Stimulated activated CD8-positive, alpha-beta memory T cell treated with anti-CD3 and anti-CD28 coated beads, Interleukin-12 subunit alpha, Interleukin-12 subunit beta, amount 100 ng/mL, for 1 hour (primary cell): Measurements from ENCODE around the gene RAB28.

Experiments
- DNase-seq: peaks from one replicate; pipeline ENCODE4 v3.0.0-alpha.2; 2020; ENCODE audit warnings: low read depth

RAB28 gene

DNA sequence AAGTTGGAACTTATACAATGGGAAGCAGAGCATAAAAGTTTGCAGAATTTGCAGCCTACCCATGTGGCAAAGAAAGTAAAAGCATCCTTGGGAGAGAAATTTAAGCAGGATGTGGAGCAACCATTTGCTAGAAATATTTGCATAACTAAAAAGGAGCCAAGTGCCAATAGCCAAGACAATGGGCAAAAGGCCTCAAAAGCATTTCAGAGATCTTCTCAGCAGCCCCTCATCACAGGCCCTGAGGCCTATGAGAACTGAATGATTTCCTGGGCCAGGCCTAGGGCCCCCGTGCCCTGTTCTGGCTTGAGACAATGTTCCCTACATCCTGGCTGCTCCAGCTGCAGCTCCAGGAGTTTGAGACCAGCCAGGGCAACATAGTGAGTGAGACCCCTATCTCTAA is 25.3 kb upstream of the RAB28 start:
- no peak for DNase-seq

DNA sequence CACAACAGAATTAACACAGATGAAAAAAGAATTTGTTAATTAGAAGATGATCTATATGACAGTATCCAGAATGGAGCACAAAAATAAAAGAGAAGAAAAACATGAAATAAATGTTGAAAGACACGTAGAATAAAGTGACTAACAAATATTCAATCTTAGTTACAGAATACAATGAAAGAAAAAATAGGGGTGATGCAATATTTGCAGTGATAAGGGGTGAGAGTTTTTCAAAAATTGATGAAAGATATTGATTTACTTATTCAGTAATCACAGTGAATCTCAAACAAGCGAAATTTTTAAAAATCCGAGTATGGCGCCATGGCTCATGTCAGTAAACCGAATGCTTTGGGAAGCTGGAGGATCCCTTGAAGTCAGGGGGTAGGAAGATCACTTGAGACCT is 20.2 kb upstream of the RAB28 start:
- DNase-seq: no peak

DNA sequence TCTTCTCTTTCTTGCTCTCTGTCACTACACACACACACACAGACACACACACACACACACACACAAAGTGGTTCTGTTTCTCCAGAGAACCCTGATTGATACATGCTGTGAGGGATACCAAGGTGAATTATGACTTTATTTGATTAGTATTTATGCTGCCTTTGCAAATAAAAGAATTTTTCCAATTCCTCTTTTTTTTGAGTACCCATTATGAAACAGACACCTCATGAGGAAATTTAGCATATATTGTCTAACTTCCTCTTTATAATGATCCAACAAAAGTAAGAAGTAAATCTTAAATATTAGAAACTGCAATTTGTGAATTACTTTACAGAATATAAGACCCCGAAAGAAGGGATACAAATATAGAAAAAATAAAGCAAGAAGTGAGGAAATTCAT is 14.3 kb upstream of the RAB28 start:
- DNase-seq: no peak

DNA sequence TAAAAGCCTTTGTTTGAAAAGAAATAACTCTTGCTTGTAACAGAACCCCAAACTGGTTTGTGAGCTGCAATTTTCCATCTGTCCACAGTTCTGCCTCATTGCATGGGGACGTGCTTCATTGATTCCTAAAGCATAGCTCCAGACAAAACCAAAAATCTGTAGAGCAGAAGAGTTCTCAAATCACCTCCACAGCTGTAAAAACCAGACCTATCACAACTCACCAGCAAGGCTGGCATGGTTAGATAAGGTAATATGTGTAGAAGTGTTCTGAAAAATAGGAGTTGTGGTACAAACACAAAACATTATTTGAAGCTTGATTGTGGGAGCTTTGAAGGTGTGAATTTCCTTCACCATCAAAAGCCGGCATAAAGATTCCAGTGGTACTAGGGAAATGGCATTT is 12.5 kb upstream of the RAB28 start:
- DNase-seq: no peak

DNA sequence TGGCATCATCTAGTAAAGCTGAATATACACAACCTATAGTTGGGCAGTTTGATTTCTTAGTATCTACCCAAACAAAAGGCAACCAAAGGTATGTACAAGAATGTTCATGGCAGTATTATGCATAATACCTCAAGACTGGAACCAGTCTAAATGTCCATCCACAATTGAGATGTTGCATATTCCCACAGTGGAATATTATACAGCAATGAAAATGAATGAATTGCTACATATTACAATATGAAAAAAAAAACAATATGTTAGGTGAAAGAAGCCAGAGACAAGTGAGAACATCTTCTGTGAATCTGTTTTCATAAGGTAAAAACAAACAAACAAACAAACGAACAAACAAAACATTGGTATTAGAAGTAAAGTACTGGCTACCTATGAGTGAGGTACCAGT is 11.6 kb upstream of the RAB28 start:
- DNase-seq: no peak

DNA sequence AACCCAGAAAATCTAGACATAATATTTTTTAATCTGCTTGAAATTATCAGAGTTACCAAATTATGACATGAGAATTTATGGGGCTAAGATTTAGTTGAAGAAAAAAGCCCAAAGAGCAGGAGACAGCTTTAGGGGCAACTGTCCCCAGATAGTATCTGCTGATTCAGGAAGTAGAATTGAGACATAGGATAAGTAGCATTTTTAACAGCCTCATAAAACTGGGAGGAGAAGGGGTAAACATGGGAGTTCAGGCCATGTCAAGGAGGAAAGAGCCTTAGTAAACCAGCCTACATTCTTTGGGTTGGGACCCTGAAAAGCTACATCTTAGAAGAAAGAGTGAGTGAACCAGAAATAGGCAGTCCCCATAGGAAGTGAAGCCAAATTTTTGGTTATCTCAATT is 9.7 kb upstream of the RAB28 start:
- DNase-seq: no peak

DNA sequence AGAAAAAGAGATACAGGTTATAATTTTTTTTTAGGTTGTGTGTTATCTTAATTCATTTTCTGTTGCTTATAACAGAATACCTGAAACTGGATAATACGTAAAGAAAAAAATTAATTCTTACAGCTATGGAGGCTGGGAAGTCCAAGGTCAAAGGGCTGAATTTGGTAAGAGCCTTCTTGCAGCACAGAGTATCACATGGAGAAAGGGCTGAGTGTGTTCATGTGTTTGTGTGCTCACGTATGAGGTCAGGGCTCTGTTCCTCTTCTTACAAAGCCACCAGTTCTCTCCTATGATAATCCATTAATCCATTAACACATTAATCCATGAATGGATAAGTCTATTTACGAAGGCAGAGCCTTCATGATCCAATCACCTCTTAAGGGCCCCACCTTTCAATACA is 8.6 kb upstream of the RAB28 start:
- DNase-seq: no peak

DNA sequence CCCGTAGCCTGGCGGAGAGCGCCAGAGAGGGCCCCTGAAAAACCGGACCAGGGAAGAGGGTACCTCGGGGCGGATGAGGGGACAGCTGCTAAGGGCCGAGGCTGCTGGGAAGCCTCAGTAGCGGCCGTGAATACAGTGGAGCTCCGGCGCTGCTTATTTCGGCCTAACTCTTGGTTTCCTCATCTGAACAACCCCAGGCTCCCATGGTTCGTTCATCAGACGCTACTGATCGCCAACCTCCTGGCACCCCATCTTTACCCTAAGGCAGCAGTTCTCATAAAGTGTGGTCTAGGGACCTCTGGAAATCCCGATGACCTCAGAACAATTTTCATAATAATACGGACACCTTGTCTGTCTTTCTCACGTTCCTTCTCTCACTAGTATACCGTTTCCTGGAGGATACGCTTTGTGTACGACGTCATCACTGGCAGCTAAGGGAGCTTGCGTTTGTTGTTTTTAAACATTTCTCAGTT is 645 bp upstream of the RAB28 start:
- DNase-seq: no peak

DNA sequence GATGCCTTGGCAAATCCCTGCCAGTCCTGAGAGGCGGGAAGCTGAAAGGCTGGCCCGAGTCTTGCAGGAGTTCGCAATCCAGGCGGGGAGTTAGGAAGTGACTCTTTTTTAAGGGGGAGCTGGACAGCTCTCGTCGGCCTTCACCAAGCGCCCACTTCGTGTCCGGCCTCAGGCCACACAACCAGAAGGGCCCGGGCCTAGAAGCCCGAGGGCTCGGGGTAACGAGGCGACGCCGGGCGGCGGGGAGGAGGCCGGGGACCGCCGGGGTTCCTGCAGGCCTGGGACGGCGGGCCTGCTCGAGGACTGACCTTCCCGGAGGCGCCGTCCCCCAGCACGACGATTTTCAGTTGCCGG is 395 bp downstream of the RAB28 start:
- DNase-seq: peak; percentile 1

DNA sequence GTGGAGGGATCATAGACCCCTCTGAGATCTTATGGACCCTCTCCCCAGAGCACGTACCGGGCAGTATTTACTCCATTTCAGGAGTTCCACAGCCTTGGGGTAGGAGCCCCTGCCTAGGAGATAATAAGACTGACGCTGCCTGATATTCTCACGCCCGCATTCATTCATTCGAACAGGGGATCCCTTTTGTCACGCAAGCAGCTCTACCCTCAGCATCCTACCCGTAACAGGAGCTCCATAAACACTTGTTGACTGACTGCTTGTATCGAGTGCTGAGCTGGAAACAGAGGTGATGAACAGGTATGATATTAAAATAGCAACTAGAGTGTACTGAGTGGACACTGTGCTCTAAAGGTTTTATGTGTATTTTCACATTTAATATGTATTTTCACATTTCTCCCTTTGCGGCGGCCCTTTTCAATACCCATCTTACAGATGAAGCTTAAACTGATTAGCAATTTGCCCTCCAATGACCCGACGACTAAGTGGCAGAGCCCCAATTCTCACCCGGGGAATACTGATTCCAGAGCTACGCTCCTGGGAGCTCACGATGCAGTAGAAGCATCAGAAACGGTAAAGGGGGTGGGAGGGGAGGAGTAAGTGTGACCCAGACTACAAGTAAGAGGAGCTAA is 888 bp downstream of the RAB28 start:
- no peak for DNase-seq

DNA sequence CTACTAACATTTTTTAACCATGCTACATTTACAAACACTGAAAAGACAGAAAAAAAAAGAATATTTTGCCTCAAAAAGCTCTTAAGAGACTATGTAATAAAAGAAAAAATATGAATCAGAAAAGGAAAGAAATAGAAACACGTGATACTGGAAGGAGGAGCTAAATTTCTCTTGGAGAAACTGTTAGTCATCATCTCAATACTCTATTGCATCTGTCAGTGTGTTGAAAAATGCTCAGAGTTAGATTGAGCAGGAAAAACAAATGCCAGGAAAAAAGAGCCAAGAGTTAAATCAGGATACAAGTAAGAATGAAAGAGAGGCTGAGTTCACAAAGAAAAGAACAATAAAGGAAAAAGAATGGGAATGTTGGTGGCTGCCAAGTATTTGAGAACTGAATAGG is 2.6 kb downstream of the RAB28 start:
- DNase-seq: no peak

DNA sequence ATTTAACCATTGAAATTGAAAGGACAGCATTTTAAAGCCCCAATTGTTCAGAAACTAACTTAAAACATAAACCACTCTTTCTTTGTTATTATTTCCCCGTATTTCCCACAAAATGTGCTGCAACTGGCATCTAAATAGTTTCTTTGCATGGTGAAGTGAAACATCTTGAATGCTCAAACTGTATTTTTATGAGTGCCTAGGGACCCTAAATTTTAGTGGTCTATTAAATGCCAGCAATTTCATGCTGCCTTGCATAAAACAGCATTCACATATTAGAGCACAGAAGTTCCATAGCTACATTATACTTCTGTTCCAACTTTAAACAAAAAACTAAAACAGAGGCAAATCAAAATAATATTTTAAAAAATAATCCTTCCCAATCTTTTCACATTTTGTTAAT is 5.4 kb downstream of the RAB28 start:
- no peak for DNase-seq

DNA sequence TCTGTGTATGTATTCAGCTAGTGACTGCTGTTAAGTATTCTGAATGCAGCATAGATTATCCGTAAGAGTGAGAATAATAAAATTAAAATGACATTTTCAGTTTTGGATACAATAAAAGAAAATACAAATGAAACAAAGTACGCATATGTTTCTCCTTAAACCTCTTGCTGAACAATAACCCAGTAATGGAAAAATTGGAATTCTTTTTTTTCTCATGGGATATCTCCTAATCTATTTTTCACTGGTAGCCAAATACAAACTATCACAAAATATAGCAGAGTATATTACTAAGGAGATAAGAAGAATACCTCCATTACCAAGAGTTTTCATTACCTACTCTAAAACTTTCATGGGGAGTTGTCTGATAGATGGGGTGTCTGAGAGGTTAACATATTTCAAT is 6.0 kb downstream of the RAB28 start:
- no peak for DNase-seq

DNA sequence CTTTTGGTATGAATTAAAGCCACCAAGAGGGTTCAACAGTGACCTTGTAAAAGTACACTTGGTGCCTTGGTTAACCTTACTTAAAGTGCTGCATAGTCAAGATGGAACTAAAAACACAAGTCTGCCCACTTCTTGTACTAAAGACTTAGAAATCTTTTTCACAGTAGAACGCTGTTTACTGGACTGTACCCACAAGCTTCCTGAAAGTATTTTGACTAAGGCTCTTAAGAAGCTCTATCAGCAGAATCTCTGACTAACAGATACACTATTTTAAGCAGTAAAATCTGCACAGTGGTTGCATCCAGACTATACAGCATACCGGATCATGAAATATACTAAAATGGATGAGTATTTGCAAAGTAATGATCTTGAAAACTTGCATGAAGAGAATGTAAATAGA is 7.2 kb downstream of the RAB28 start:
- DNase-seq: no peak

DNA sequence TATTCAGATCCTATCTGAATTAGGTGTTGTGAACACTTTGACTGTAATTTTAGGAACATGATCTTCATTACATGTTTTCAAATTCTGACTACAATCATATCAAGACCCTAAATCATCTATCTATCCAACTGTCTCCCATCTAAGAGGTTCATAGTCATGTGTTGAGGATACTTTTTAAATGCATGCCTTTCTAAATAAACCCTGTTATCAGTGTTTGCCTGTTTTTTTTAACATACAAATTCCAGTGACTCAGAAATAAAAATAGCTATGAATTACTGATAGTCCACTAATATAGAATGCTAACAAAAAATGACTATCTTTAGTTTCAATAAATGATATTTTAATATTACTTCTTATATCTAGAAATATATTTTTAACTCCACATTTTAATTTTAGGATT is 8.0 kb downstream of the RAB28 start:
- DNase-seq: no peak

DNA sequence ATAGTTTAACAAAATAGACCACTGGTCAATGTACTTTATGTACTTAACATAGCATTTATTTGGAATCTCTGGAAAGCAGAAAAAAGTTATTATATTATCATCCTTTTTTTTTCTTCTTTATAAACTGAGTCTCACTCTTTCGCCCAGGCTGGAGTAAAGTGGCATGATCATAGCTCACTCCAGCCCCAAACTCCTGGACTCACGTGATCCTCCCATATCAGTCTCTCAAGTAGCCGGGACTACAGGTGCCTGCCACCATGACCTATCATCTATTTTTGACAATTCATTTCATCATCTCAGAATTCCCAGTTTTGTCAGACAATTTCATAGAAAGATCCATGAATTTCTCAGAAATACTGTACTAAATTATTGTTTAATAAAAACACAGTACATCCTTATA is 12.7 kb downstream of the RAB28 start:
- no peak for DNase-seq

DNA sequence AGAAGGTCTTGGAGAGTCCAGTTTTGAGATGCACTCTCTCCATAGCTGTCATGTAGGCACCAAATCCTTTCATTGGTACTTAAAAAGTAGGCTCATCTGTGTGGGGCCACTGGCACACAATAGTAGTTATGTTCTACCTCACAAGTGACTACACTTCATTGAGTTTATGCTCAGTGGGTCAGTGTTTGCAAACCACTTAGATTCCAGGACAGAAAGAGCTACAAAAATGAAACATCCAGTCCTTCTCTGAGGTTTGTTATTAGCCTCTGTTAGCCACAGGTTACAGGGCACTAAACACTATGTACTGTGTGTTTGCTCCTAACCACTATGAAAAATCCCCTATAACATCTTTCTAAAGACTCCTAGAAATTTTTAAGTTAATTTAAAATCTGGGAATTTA is 13.8 kb downstream of the RAB28 start:
- DNase-seq: no peak

DNA sequence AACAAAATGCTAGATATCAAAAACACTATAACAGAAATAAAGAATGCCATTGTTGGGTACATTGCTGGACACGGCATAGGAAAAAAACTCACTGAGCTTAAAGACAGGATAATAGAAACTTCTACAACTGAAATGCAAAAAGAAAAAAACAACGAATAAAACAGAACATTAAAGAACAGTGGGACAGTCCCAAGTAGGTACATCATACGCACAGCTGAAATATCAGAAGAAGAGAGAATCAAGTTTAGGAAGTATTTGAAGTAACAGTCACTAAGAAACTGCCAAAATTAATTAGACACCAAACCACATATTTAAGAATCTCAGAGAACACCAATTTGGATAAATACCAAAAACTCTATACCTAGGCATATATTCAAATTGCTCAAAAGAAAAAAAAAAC is 19.2 kb downstream of the RAB28 start:
- DNase-seq: no peak

DNA sequence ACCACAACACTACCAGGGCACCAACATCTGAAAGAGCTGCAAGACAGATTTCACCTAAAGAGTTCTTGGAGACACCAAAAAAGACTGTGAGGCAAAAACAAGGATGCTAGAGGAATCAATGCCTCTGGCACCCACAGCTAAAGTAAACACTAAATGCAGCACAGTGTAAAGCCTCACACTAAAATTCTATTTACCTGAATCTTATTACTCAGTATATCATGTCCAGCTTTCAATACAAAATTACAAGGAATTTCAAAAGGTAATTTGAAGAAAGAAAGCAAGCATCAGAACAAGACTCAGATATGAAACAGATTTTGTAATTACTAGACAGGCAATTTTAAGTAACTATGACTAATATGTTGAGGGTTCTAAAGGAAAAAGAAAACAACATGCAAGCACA is 19.6 kb downstream of the RAB28 start:
- no peak for DNase-seq

DNA sequence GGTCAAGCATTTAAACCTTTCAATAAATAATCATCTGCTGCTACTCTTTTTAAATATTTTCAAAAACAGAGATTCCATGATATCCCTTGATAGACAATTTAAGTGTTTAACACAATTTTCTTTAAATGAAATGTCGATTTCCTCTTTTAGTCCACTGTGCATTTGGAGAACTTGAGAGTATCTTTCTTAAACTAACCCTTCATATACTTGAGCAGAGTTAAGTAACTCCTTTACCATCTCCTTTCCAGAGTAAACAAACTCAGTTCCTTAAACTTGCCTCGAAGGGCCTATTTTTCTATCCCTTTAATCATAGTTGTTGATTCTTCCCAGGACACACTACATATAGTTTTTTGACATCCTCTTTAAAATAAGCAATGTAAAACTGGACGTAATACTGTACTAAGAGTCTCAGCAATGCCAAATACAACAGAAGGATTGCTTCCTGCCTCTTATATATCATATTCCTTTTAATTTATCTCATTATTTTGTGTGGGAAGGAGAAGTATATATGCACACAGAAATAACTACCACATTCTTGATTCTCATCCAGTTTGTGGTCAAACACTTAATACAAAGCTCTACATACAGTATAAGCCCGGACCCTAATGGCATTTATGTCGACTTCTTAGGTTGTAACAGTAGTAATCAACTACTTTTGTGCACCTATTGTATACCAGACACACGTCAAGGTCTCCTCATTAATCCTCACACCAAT is 22.8 kb downstream of the RAB28 start:
- DNase-seq: no peak

DNA sequence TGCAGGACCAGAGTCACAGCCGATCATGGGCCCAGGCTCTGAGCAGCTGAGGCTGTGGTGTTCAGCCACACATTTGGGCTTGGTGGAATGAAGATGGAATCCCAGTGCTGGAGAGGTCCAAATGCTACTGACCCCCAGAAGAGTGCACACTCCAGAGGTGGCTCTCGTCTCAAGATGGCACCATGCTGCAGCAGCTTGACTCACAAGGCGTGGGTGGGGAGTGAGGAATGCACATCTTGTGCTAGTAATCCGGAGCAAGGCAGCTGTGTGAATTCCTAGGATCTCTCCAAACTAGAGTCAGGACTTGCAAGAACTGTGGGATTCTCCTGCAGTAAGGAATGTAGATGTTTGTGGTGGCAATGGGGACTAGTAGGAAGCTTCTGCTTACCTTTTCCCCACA is 28.7 kb downstream of the RAB28 start:
- no peak for DNase-seq

DNA sequence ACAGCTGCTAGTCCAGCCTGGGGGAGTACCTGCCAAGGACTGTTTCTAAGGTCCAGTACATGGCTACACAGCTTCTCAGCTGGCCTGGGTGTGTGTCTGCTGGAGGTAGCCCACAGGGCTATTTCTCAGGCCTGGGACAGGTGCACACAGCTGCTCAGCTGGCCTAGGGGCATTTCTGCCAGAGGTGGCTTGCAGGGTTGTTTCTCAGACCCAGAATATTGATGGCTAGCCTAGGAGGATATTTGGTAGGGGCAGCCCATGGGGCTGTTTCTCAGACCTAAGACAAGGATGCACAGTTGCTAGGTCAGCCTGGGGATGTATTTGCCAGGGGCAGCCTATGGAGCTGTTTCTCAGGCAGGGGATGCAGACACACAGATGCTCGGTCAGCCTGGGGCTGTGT is 29.4 kb downstream of the RAB28 start:
- no peak for DNase-seq

DNA sequence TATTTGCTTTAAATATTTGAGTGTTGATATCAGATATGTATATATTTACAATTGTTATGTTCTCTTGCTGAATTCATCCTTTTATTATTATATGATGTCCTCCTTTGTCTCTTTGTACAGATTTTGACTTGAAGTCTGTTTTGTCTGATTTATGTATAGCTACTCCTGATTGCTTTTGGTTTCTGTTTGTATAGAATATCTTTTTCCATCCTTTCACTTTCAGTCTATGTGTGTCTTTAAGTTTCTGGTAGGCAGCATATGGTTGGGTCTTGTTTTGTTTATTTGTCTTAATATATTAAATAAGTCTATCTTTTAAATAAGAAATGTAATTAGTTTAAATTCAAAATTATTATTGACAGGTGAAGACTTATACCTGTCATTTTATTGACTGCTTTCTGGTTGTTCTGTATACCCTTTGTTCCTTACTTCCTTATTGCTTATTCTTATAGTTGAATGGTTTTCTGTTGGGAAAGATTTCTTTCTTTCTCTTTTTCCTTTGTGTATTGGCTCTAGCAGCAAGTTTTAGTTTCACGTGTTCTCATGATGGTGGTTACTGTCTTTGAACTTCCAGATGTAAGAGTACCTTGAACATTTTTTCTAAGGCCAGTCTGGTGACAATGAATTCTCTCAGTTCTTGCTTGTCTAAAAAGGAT is 31.1 kb downstream of the RAB28 start:
- no peak for DNase-seq

DNA sequence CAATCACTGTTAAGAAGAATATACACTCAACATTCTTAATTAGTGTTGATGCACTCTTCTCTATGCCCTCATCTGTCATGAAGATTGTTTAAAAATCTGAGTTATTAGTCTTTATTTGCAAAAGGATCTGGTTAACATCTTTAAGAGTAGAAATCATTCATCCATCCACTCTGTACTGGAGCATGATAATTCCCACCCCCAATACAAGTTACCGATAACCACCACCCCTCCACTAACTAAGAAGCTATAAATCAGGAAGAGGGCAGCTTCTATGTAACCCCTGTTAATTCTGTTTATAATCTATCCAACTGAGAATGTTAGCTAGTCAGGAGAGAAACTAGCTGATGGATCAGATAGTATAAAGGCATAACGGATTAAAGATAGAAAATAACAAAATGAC is 34.5 kb downstream of the RAB28 start:
- no peak for DNase-seq
